Right lobe of liver (tissue), 4 donors: ENCODE results near the gene FBXL14.

ENCODE experiments used
- CTCF ChIP-seq, 4 donors: fragments of 200-600 bp in 3 of 4; fragments of 450-650 bp in 1 of 4; IDR thresholded peaks; one replicate each; pipeline versions ENCODE4 v1.5.1 to v1.8.0; 2016 to 2022; ENCODE audit warnings: antibody characterized with exemption in 4 of 4, mild to moderate bottlenecking in 2 of 4
- POLR2A ChIP-seq: fragments of 450-650 bp; IDR thresholded peaks from one replicate; pipeline ENCODE4 v1.6.1; 2017; ENCODE audit warnings: antibody characterized with exemption, mild to moderate bottlenecking
- donor health status: DM: no; HTN: no; CAD: no.
- donor health status: DM: no; HTN: no; CAD: no.
- donor health status: DM: no; HTN: yes; CAD: no.

DNA sequence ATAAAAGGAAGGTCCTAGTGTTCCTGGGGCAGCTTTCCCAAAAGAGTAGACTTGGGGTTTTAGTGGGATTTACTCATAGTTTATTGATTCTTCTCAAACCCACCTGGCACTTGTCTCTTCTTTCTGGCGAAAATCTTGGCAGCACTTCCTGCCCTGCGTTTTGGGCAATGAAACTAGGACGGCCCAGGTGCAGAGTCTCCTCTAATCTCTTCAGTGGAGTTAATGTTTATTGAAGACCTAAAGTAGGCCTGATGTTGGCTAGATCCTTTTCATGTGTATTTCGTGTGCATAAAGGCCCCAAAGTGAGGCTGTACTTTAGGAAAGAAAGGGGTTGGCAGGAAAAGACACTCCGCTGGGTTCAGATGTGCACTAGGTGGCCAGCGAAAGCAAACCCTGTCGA, 39.8 kb upstream of the FBXL14 start:
- TF ChIP-seq CTCF (IDR thresholded peaks at IDR 0.05) (no peak), POLR2A (no peak)
